ENCODE results near the gene SAMM50.

DNA sequence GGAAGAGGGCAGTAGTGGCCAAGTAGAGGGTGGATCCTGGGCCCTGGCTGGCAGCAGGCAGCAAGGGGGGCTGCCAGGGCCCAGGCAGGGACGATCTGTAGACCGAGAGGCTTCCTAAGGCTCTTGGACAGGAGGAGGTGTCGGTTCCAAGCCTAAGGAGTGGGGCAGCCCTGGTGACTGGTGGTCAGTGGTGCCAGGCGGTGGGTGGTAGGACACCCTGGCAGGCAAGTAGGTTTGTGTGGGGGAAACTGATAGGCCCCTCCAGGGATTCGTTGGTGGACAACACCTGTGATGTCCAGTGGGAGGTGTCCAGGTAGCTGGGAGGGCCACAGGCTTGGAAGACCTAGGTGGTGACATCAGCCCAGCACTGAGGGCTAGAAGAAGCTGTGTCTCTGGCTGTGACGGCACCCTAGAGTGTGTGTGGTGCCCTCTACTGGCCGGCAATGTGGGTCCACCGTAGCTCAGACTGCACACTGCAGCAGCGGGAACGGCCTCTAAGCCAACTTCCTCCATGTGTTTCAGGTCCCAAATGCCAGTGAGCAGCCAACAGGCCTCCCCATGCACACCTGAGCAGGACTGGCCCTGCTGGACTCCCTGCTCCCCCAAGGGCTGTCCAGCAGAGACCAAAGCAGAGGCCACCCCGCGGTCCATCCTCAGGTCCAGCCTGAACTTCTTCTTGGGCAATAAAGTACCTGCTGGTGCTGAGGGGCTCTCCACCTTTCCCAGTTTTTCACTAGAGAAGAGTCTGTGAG, 9.4 kb upstream of the SAMM50 start:
- TF ChIP-seq, protein P1, sequence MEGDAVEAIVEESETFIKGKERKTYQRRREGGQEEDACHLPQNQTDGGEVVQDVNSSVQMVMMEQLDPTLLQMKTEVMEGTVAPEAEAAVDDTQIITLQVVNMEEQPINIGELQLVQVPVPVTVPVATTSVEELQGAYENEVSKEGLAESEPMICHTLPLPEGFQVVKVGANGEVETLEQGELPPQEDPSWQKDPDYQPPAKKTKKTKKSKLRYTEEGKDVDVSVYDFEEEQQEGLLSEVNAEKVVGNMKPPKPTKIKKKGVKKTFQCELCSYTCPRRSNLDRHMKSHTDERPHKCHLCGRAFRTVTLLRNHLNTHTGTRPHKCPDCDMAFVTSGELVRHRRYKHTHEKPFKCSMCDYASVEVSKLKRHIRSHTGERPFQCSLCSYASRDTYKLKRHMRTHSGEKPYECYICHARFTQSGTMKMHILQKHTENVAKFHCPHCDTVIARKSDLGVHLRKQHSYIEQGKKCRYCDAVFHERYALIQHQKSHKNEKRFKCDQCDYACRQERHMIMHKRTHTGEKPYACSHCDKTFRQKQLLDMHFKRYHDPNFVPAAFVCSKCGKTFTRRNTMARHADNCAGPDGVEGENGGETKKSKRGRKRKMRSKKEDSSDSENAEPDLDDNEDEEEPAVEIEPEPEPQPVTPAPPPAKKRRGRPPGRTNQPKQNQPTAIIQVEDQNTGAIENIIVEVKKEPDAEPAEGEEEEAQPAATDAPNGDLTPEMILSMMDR (IDR thresholded peaks at IDR 0.05 in 4 of 5, conservative IDR thresholded peaks at IDR 0.05 in 1 of 5), result peak; percentile 6 to 57 (median 44)
- no peak for TF ChIP-seq POLR2A (IDR thresholded peaks at IDR 0.05)

All from gastrocnemius medialis (tissue), 4 donors.